Posterior vena cava (tissue), 2 donors: ENCODE results near the gene LRP2BP. TPM values are rescaled to one million over a fixed set of nuclear protein-coding genes. Genes with fewer than 3 reads are reported as not detected.
"Not testable (repeated sequence)": the region's sequence is repeated elsewhere in the genome, so short reads cannot be mapped to it uniquely, and the experiment has no call there.

Source experiments
- DNase-seq: peaks from one replicate; pipeline ENCODE4 v3.0.0-alpha.2; 2020; ENCODE audit warnings: low spot score
- intact Hi-C, 2 donors: fragments of 100-400 bp; cut with DNase I; formaldehyde crosslinking; loops; one replicate each; pipeline versions ENCODE4 v1.14.1 to v1.14.2; 2022 to 2023
- total RNA-seq, 2 donors: library from RNA; stranded (reverse); fragmentation: NEBNext Ultra II Directional; extraction: Animal tissue kit (Norgen Biotek cat#: 25700); gene quantifications; one replicate each; pipeline ENCODE4 v1.2.1, GENCODE V29; 2021
- donor health status: DM: yes; HTN: yes; CAD: no.
- donor health status: DM: yes; HTN: yes; CAD: no.

LRP2BP gene
- total RNA-seq, 2 donors from 2014 or later: 0.86 to 1.2 TPM

DNA sequence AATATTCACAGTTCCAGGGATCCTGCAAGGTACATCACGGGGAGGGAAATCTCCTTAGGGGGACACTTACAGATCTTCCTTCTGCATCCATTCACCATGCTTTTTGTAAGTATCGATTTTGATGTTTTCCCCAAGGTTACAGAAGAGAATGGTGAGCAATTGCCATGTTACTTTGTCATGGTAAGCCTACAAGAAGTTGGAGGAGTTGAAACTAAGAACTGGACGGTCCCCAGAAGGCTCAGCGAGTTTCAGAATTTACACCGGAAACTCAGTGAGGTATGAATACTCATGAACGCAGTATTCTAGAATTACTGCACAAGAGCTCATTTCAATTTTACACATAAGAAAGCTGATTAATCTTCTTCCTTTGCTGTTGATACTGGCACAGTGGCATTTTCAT is 53.9 kb downstream of the LRP2BP start:
- intact Hi-C loops: loop anchor here in 1 of 2 donors (10.0 kb wide), 1 partner anchor 127 kb away; no protein-coding TSS in a partner anchor
- no peak for DNase-seq

DNA sequence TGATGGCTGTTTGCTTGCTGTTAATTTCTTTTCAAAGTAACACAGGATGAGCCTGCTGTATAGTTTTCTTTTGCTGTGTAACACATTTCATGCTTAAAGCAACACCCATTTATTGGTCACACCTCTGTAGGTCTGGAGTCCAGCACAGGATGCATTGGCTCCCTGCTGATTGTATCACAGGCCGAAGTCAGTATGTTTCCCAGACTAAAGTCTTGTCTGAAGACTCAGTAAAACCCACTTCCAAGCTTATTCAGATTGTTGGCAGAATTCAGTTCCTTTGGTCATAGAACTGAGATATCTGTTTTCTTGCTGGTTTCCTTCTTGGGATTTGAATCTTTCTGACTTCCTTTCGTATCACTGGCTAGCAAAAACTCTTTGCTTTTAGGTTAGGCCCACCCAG is 54.3 kb downstream of the LRP2BP start:
- DNase-seq: no peak
- intact Hi-C loops: loop anchor here in 1 of 2 donors (10.0 kb wide), 1 partner anchor 127 kb away; no protein-coding TSS in a partner anchor

DNA sequence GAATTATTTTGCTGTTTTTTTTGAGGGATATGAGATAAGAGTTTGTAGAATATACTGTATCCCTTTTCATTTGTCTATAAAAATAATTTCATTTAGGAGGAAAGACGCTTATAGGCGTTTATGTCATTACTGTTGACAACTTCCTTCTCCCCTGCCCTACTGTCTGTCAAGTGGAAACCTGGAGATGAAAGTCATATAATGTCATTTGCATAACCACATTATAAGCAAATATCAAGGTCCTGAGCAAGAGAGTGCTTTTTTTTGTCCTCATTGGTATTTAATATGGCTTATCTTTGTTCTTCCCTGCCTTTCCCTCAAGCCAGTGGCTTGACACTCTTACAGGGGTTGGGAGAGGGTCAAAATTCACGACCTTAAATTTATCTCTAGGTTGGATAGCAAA is 55.8 kb downstream of the LRP2BP start:
- intact Hi-C loops: loop anchor here in 1 of 2 donors (10.0 kb wide), 1 partner anchor 125 kb away; no protein-coding TSS in a partner anchor

DNA sequence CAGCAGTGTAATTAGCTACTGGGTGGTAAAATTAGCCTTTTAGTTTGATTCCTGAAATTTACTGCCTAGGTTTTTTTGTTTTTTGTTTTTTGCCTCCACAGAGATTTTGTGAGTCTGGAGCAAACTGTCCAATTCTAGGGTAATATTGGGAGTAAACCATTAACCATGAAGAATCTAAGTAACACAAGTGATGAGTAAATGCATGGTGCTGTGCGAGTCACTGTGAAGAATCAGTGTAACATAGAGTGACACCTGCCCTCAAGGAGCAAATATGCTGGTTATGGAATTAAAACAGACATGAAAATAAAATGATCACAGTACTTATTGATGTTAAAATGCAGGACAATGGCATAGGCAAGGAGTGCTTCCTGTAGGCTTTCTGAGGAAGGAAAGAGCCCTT is 60.1 kb downstream of the LRP2BP start:
- DNase-seq: no peak
- intact Hi-C loops: no loop called here

More for the DNA sequence above, 55.8 kb downstream of the LRP2BP start:
- no peak for DNase-seq

DNA sequence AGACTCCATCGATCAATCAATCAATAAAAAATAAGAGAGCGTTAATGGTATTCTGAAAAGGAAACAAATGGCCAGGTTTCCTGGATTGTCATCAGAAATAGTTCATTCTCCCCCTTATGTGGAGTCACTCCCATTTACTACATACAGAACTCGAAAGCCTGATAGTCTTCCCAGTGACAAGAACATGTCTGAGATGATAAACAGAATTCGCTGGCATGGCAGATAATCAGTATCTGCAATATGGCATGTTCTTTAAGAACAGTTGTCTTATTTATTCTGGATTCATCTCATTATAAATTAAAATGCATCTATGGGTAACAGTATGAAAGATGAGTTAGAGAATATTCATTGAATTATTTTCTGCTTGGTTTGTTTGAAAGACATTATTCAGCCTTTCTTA is 61.4 kb downstream of the LRP2BP start:
- intact Hi-C loops: no loop called here
- no peak for DNase-seq

DNA sequence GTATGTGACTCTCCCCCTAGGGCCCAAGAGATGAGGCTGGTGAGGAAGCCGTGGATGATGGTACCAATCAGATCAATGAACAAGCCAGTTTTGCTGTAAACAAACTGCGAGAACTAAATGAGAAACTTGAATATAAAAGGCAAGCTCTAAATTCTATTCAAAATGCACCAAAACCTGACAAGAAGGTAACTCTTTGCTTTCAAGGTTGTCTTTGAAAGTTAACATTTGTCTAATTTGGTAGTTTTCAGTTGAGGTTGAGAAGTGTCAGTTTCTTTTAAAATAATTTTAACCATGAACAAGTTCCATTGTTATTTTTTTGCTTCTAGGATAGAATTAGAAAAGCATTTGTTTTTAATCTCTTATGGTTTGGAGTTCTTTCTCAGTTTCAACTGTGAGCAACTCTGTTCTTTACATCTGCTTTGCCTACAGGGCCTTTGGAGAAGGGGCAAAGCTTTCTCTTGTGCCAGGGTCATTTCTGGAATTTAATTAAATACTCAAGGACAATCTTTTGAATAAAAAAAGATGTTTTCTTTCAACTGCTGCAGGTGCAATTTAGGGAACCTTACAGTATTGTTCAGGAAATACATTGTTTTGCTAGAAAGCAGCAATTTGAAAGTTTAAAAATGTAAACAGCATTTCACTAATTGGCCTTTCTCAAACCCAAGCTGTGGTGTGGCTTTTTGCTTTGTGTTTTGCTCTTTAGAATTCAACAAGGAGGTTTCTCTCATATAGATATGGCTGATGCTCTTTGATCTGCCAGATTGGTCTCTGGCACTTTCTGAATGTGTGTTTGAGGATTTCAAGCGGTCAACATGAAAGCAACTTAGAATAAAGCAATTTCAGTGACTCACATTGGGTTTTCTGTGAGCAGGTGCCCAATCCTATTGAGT is 62.9 kb downstream of the LRP2BP start:
- intact Hi-C loops: no loop called here
- DNase-seq: no peak

DNA sequence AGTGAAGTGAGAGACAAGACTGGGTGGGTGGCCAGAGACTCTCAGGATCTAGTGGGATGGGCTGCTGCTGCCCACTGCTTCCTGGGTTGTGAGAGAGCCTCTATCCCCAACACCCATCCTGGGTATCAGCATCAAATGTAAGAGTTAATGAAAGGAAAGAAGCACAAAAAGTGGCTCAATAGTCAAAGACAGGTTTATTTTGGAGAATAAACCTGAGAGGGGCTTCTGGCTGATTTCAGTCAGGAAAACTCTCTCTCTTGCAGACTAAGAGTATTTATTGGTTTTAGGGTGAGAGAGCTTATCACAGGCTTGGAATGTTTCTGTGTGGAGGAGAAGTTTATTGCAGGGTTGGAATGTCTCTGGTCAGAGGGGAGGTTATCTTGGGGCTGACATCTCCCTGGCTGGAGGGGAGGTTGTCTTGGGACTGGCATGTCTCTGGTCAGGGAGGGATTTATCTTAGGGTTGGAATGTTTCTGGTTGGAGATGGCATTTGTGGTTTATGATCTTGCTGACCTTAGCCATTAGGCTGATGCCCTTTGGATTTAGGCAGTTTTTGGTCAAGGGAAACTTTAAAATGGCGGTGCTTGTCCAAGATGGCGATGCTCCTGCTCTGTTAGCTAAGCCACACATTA is 65.7 kb downstream of the LRP2BP start:
- DNase-seq, intact Hi-C loops: not testable (repeated sequence)

DNA sequence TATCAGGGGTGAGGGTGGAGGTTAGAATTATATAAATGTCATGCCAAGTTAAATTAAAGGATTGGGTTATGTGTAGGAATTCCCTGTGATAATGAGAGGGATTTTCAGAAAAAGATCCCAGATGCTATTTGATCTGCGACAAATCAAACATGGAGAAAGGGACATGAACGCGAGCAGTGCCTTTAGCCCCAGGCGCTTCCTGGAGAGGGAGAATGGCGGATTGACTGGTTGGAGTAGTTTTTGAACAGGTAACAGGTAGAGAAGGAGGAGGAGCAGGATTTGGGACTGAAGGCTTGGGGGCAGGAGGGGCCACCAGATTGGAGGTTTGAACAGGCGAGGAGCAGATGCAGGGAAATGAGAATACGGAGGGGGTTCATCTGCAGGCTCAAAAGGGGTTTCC is 67.1 kb downstream of the LRP2BP start:
- intact Hi-C loops: no loop called here
- DNase-seq: no peak

DNA sequence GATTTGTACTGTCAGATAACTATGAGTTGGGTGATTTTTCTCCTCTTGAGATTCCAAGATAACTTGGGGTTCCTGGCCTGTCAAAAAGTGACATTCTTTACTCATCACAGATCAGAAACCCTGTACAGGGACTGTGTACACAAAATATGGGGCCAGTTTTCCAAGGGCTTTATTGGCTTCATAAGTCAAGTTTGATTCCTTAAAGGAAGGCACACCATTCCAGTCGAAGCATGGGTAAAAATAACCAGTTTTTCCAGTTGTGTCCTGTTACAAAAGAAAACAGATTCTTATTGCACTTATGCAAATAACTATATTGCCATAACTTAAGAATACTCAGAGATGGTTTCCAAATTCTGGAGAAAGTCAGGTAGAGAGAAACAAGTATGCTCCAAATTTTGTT is 70.0 kb downstream of the LRP2BP start:
- intact Hi-C loops, DNase-seq: not testable (repeated sequence)

DNA sequence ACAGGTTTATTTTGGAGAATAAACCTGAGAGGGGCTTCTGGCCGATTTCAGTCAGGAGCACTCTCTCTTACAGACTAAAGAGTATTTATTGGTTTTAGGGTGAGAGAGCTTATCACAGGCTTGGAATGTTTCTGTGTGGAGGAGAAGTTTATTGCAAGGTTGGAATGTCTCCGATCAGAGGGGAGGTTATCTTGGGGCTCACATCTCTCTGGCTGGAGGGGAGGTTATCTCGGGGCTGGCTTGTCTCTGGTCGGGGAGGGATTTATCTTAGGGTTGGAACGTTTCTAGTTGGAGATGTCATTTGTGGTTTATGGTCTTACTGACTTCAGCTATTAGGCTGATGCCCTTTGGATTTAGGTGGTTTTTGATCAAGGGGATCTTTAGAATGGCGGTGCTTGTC is 71.4 kb downstream of the LRP2BP start:
- DNase-seq, intact Hi-C loops: not testable (repeated sequence)

DNA sequence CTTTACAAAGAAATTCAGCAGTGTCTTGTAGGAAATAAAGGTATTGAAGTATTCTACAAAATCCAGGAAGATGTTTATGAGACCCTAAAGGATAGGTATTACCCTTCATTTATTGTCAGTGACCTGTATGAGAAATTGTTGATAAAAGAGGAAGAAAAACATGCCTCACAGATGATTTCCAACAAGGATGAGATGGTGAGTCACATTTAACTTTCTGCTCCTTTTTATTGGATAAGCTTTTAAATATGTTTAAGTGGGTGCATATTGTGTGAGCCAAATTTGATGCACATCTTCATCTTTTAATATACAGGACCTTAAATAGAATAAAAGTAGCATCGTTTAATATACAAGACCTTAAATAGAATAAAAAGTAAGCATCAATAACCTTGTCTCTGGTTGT is 72.1 kb downstream of the LRP2BP start:
- intact Hi-C loops: no loop called here
- DNase-seq: no peak

DNA sequence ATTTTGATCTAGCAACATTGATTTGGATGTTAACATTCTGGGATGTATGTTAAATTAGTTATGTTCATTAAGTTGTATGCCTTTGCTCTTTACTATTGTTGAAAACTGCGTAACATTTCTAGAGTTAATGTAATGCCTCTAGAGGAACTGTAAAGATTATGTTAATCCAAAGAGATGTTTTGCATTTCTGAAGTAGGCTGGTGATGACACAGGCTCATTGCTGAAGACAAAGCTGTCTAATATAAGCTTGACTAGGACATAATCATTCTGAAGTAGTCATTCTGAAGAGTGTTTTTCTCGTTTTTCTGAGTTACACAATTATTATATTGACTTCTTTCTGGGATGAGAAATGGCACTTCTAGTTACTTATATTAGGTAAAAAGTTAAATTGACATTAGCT is 72.9 kb downstream of the LRP2BP start:
- intact Hi-C loops: no loop called here
- no peak for DNase-seq

DNA sequence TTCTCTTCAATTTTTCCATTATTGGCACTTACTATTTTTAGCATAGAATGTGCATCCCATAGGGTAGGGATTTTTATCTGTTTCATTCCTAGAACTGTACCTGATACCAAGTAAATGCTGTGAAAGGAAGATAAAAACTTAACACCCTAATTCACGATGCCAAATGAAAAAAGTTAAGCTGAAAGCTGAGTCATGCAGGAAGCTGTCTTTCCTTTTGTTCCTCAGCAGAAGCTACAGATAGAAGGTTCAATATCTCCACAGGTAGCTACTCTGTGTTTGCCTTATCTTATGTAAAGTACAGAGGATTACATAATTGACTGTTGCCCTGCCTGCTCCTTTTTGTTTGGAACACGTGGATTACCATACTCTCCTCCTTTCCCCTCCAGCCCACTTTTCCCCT is 77.0 kb downstream of the LRP2BP start:
- intact Hi-C loops: no loop called here
- DNase-seq: no peak

DNA sequence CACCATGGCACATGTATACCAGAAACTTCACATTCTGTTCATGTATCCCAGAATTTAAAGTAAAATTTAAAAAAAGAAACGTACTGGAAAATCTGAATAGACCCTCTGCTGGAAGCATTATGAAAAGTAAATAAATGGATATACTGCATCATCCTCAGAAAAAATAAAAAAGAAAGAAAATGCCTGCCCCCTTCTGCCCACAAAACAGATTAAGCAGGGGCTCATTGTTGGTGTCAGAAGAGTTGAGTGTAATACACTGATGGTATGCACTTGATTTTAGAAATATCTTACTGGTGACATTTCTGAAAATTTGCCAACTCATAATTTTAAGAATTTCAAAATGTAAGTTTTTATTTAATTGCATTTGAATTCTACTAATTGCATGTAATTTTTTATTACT is 77.8 kb downstream of the LRP2BP start:
- no peak for DNase-seq
- intact Hi-C loops: no loop called here

DNA sequence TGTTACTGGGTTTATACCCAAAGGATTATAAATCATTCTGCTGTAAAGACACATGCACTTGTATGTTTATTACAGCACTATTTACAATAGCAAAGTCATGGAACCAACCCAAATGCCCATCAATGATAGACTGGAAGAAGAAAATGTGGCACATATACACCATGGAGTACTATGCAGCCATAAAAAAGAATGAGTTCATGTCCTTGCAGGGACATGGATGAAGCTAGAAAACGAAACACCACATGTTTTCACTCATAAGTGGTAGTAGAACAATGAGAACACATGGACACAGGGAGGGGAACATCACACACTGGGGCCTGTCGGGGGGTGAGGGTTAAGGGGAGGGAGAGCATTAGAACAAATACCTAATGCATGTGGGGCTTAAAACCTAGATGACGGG is 78.3 kb downstream of the LRP2BP start:
- DNase-seq, intact Hi-C loops: not testable (repeated sequence)

Other genes starting within 250 kb of the LRP2BP start
- 10 to 100 TPM; 42.6 to 52.9 TPM for gene CFAP97, start 191.9 kb downstream of the LRP2BP start, total RNA-seq
- 10 to 100 TPM; 19.9 to 20.3 TPM for gene SNX25, start 186.3 kb downstream of the LRP2BP start, total RNA-seq
- gene ANKRD37, start 917 bp upstream of the LRP2BP start, total RNA-seq: 1 to 10 TPM; 9.7 to 9.8 TPM
- 10 to 100 TPM; 40.3 to 51.8 TPM for gene UFSP2, start 30.0 kb upstream of the LRP2BP start, total RNA-seq
- 1 to 10 TPM; 3.5 to 6.6 TPM for gene CCDC110, start 75.8 kb upstream of the LRP2BP start, total RNA-seq
- gene PDLIM3, start 139.6 kb upstream of the LRP2BP start, total RNA-seq: 100 to 1,000 TPM; 447 to 540 TPM